HuH-7 (cell line): Measurements from ENCODE around the gene TMCC2.

Experiments
- DNase-seq: peaks from one replicate; pipeline ENCODE4 v3.0.0; 2011; ENCODE audit warnings: low spot score

The TMCC2 gene

DNA sequence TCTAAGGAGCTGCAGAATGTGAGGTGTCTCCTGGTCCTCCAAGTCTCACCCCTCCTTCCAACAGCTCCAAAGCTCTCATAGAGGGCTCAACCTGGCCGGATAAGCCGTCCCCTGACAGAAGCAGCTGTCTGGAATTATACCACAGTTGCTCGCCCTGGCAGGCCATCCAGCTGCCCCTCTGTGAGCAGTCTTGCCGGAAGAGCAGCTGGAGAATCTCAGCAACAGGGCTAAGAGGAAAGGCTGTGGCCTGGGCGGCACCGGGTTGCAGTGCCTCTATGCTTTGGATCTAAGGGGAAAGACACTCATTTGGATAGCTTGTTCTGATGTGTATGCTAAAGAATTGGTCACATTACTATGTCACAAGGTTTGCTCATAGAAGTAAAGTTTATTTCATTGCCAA is 12.4 kb downstream of the TMCC2 start:
- no peak for DNase-seq

GRCh38 chr1:205240569-205240968 is 12.8 kb downstream of the TMCC2 start:
- DNase-seq: no peak

GRCh38 chr1:205241366-205242030 is 13.8 kb downstream of the TMCC2 start:
- DNase-seq: no peak

- no peak for DNase-seq
These were observed 15.8 kb downstream of the TMCC2 start for GRCh38 chr1:205243350-205244191.

- DNase-seq: no peak
These were observed 16.6 kb downstream of the TMCC2 start for GRCh38 chr1:205244384-205244783.

- DNase-seq: no peak
These were observed 17.4 kb downstream of the TMCC2 start for GRCh38 chr1:205245096-205245495.

- no peak for DNase-seq
These were observed 18.8 kb downstream of the TMCC2 start for GRCh38 chr1:205246351-205247119.

DNA sequence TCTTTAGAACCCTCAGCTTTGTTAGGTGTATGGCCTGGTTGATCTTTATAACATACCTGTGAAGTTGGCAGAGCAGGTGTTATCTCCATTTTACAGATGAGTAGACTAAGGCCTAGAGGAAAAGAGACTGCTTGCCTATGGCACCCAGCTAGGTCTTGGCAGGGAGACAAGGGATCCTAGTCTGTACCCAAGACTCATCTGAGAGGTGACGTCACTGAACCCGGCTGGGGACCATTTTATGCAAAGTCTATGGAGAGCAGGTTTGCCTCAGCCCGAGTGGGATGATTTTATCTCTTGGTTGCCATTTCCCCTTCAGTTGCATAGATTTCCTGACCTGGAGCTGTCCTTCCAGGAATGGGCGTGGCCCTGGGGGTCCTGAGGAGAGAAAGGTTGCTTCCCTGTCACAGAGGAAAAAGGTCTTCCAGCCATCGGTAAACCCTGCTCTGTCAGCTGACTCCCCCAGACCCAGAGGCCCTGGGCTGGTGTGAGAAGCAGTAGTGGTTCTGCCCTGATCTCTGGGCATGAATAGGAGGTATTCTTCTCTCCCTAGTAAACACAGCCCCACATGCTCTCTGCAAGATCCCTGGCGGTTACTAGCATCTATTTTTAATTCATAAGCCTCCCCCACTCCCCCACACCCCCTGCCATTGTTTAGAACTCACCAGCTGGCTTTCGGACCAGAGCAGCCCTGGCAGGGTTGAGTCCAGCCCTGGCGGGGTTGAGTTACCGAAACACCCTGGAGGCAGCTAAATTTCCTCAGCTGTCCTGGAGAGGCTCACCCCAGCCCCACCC is 19.6 kb downstream of the TMCC2 start:
- no peak for DNase-seq

GRCh38 chr1:205248793-205249601 is 21.3 kb downstream of the TMCC2 start:
- no peak for DNase-seq

DNA sequence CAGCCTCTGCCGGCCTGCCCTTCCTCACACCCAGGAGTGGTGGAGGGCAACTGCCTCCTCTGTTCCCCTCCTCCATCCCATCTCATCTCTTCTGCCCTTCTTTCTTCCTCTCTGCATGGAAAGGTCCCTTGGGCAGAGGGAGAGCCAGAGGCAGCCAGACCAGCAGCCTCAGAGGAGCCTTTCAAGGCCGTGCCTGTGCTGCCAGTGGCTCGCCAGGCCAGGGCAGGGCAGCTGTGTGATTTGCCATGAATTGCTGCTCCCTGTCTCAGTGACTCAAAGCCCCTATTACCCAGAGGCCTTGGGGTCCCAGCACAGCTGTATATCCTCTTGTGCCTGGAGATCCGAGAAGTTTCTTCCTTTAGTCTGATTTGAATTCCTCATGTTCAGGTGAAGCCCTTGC is 21.9 kb downstream of the TMCC2 start:
- no peak for DNase-seq

DNA sequence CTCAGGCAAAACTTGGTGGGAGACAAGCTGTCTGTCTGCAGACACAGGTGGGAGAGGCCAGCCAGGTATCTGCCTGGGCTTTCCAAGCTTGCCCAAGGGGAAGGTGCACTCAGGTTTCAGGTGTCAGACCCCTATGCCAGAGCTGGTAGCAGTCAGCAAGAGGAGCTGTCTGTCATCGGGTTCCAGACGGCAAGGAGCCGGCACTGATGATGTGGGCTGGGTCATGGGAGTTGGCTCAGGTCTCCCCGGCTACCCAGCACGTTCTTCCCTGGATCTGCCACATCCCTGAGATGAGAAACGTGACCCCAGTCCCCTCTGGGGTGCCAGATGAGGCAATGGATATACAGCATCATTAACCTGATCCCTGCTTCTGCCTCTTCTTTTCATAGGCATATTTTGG is 23.0 kb downstream of the TMCC2 start:
- no peak for DNase-seq

- DNase-seq: no peak
These were observed 23.8 kb downstream of the TMCC2 start for GRCh38 chr1:205251576-205251975.

GRCh38 chr1:205255941-205256780 is 28.4 kb downstream of the TMCC2 start:
- peak; percentile 90 for DNase-seq

GRCh38 chr1:205256951-205257625 is 29.3 kb downstream of the TMCC2 start:
- DNase-seq: no peak

GRCh38 chr1:205257735-205258134 is 30.0 kb downstream of the TMCC2 start:
- DNase-seq: no peak

DNA sequence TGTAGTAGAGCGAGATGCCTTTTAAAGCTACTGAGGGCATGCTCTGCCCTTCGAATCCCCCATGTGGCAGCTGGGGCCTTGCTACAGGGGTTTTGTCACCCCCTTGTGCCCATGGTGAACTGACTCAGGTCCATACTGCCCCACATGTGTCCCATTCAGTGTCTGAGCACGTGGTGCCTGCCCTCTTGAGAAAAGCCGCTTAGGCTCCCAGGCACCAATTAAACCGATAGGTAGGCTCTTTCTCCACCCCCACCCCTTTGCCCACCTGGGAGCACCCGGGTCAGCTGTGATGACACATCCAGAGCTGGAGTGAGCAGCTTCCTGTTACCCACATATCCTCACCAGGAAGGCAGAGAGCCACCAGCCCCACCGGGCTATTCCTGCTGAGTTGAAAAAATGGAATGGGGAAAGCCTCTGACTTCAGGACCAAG is 30.5 kb downstream of the TMCC2 start:
- no peak for DNase-seq

DNA sequence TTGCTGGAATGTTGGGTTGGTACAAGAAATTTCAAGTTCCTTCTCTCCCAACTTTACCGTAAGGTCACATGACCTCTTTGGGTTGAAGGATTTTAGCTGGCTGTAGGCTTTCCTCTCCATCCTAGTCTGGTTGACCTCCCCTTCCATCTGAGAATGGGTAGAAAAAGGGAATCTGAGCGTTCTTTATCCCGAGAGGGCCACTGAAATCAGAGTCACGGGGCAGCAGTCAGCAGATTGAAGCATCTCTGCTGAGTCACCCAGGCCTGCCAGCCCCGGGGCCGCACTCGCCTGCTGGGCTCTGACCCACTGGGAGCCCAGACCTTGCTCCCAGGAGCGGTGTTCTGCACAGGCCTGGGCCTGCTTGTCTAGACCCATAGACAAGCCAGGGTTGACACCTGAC is 31.0 kb downstream of the TMCC2 start:
- DNase-seq: no peak

DNA sequence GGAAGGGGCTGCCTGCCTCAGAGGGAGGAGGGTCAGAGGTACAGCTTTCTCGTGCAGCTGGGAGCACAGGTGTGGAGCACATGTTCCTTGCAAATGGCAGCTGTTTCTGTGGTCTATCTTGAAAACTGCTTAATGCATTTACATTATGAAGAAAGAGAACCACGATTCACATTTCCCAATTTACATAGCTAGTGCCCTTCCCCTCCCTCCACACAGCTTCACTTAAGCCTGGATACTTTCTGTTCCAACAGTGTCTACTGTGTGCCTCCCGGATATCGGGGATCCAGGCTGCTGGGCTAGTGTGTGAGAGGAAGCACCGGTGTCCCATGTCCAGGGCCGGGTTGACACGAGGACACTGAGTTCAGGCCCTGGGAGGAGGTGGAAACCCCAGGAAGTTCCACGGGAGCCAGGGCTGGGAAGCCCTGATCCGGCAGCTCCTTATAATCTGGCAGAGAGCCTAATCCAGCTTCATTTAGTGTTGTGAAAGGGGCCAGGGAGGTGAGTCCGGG is 31.6 kb downstream of the TMCC2 start:
- no peak for DNase-seq

- no peak for DNase-seq
These were observed 32.3 kb downstream of the TMCC2 start for GRCh38 chr1:205259998-205260397.
